ENCODE data around the gene UBXN7. TPM values are rescaled to one million over a fixed set of nuclear protein-coding genes. Genes with fewer than 3 reads are reported as not detected.

Gene UBXN7
- total RNA-seq, 1 experiment from 2014 or later = 64.7 TPM

- H3K4me3 Mint-ChIP-seq (ENCODE audit: unreplicated experiment) = no peak overlapping the region
- H3K36me3 Mint-ChIP-seq (ENCODE audit: insufficient read depth, unreplicated experiment) = peaks cover 92% of the 10 kb centered on the region
- no peak for DNase-seq (ENCODE audit: unreplicated experiment)
- H3K4me1 Mint-ChIP-seq (ENCODE audit: insufficient read depth, unreplicated experiment) = no peaks in the 10 kb centered on the region
- H3K27ac Mint-ChIP-seq (ENCODE audit: low read depth, unreplicated experiment) = no peak overlapping the region
- H3K27me3 Mint-ChIP-seq (ENCODE audit: insufficient read depth, unreplicated experiment) = no peaks in the 10 kb centered on the region
- BruUV-seq (replicated peaks) = no TSS peak
- ChIA-PET CTCF (interaction anchor here (0.7 kb wide), 2 partner anchors 122 to 165 kb away, joined by 3 read pairs; no protein-coding TSS in a partner anchor), POLR2A (no interaction called here)
- H3K9me3 Mint-ChIP-seq (ENCODE audit: unreplicated experiment) = no peaks in the 10 kb centered on the region
- TF ChIP-seq, protein P1, sequence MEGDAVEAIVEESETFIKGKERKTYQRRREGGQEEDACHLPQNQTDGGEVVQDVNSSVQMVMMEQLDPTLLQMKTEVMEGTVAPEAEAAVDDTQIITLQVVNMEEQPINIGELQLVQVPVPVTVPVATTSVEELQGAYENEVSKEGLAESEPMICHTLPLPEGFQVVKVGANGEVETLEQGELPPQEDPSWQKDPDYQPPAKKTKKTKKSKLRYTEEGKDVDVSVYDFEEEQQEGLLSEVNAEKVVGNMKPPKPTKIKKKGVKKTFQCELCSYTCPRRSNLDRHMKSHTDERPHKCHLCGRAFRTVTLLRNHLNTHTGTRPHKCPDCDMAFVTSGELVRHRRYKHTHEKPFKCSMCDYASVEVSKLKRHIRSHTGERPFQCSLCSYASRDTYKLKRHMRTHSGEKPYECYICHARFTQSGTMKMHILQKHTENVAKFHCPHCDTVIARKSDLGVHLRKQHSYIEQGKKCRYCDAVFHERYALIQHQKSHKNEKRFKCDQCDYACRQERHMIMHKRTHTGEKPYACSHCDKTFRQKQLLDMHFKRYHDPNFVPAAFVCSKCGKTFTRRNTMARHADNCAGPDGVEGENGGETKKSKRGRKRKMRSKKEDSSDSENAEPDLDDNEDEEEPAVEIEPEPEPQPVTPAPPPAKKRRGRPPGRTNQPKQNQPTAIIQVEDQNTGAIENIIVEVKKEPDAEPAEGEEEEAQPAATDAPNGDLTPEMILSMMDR (IDR thresholded peaks at IDR 0.05; ENCODE audit: unreplicated experiment) = no peak
- intact Hi-C loops (cut with micrococcal nuclease) = no loop called here
Measured at GRCh38 chr3:196357905-196358304, 74.3 kb downstream of the UBXN7 start.

DNA sequence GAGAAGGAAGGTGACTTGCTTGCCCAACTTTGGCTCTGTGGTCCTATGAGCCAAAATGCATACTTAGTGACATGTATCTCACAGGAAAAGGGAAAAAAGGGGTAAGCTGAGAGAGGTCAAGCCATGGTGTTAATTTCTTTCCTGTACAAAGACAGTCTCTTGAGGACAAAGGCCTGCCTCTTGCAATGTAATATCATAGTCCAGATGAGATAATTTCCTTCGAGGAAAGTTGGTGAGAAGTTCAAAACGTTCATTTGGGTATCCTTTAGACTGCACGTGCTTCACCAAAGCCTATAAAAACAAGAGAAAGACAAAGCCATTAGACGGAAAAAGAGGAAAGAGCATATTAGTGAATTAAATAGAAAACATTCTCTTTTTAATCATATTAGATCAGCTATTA, 75.7 kb downstream of the UBXN7 start:
- H3K27ac Mint-ChIP-seq (ENCODE audit: low read depth, unreplicated experiment) = peak overlapping the region; percentile 3
- DNase-seq (ENCODE audit: unreplicated experiment) = no peak
- TF ChIP-seq, protein P1 (IDR thresholded peaks at IDR 0.05; ENCODE audit: unreplicated experiment) = no peak
- ChIA-PET CTCF (interaction anchor here (0.5 to 0.6 kb wide), 2 partner anchors 68 to 95 kb away, joined by 3 read pairs; no protein-coding TSS in a partner anchor), POLR2A (interaction anchor here (0.6 kb wide), 2 partner anchors 65 to 74 kb away, joined by 3 to 4 read pairs; no protein-coding TSS in a partner anchor)
- H3K27me3 Mint-ChIP-seq (ENCODE audit: insufficient read depth, unreplicated experiment) = no peaks in the 10 kb centered on the region
- no TSS peak for BruUV-seq (replicated peaks)
- no peaks in the 10 kb centered on the region for H3K4me1 Mint-ChIP-seq (ENCODE audit: insufficient read depth, unreplicated experiment)
- no peaks in the 10 kb centered on the region for H3K9me3 Mint-ChIP-seq (ENCODE audit: unreplicated experiment)
- H3K4me3 Mint-ChIP-seq (ENCODE audit: unreplicated experiment) = no peak overlapping the region
- intact Hi-C loops (cut with micrococcal nuclease) = no loop called here
- H3K36me3 Mint-ChIP-seq (ENCODE audit: insufficient read depth, unreplicated experiment) = peaks cover 90% of the 10 kb centered on the region

GRCh38 chr3:196355668-196356067, 76.6 kb downstream of the UBXN7 start:
- POLR2A ChIA-PET = no interaction called here
- H3K27ac Mint-ChIP-seq (ENCODE audit: low read depth, unreplicated experiment) = no peak overlapping the region
- TF ChIP-seq, protein P1 (IDR thresholded peaks at IDR 0.05; ENCODE audit: unreplicated experiment) = no peak
- intact Hi-C loops (cut with micrococcal nuclease) = no loop called here
- no peak overlapping the region for H3K4me3 Mint-ChIP-seq (ENCODE audit: unreplicated experiment)
- no peaks in the 10 kb centered on the region for H3K4me1 Mint-ChIP-seq (ENCODE audit: insufficient read depth, unreplicated experiment)
- H3K27me3 Mint-ChIP-seq (ENCODE audit: insufficient read depth, unreplicated experiment) = no peaks in the 10 kb centered on the region
- peaks cover 86% of the 10 kb centered on the region for H3K36me3 Mint-ChIP-seq (ENCODE audit: insufficient read depth, unreplicated experiment)
- CTCF ChIA-PET = interaction anchor here (0.6 kb wide), 1 partner anchor 94 kb away, joined by 3 read pairs; no protein-coding TSS in a partner anchor
- BruUV-seq (replicated peaks) = no TSS peak
- no peak for DNase-seq (ENCODE audit: unreplicated experiment)
- no peaks in the 10 kb centered on the region for H3K9me3 Mint-ChIP-seq (ENCODE audit: unreplicated experiment)

DNA sequence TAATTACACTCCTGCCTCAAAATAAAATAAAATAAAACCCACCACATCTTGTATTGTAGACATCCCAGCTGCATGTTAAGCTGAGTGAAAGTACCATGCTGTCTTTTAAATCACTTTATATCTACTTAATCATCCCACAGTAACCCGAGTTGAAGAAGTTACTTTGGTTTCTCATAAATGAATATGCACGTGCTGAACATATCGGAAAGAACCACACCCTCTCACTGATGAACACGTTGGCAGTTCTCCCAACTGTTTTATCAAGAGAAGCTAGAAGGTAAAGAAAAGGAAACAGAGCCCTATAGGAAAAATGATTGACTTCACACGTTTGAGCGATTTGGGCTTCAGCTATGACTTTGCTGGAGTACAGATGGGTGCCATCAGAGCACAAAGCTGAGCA, 78.1 kb downstream of the UBXN7 start:
- no peaks in the 10 kb centered on the region for H3K27me3 Mint-ChIP-seq (ENCODE audit: insufficient read depth, unreplicated experiment)

More for the DNA sequence above, 78.1 kb downstream of the UBXN7 start:
- ChIA-PET CTCF (interaction anchor here (0.6 kb wide), 1 partner anchor 26 kb away, joined by 3 read pairs; no protein-coding TSS in a partner anchor), POLR2A (no interaction called here)
- TF ChIP-seq, protein P1 (IDR thresholded peaks at IDR 0.05; ENCODE audit: unreplicated experiment) = no peak
- no peak for DNase-seq (ENCODE audit: unreplicated experiment)
- BruUV-seq (replicated peaks) = no TSS peak
- intact Hi-C loops (cut with micrococcal nuclease) = no loop called here
- Mint-ChIP-seq H3K27ac (ENCODE audit: low read depth, unreplicated experiment) (no peak overlapping the region), H3K4me1 (ENCODE audit: insufficient read depth, unreplicated experiment) (no peaks in the 10 kb centered on the region), H3K4me3 (ENCODE audit: unreplicated experiment) (no peak overlapping the region), H3K36me3 (ENCODE audit: insufficient read depth, unreplicated experiment) (peaks cover 78% of the 10 kb centered on the region), H3K9me3 (ENCODE audit: unreplicated experiment) (no peaks in the 10 kb centered on the region)

Data from MCF 10A (cell line).